Activated CD4-positive, CD25-positive, alpha-beta regulatory T cell (primary cell): ENCODE results near the gene CMTM5.
"Not testable (repeated sequence)": the region's sequence is repeated elsewhere in the genome, so short reads cannot be mapped to it uniquely, and the experiment has no call there.

ENCODE experiments used
- DNase-seq, 4 experiments: peaks; one replicate each; lab custom pipeline; 2025; lab: John Stamatoyannopoulos, UW

The CMTM5 gene

GRCh38 chr14:23398348-23398747, 21.5 kb downstream of the CMTM5 start:
- no peak for DNase-seq

DNA sequence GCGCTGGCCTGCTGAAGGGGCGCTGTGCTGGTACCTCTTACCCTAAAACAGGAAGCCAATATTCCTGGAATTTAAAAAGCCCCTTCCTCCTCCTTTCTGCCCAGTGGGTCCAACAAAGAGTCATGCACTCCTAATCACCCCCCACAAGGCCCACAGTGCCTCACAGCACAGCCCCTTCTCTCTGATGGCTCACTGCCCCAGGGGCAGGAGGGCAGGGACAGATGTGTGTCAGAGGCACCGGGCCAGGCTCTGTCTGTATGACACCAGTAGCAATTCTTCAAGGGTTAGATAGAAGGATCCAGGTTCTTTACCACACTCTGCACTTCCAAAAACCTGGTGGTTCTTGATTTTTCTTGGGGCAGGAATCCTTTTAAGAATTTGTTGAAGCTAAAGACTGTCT, 22.3 kb downstream of the CMTM5 start:
- no peak for DNase-seq

- DNase-seq, result no peak
Observed at GRCh38 chr14:23399591-23399990, 22.7 kb downstream of the CMTM5 start.

- not testable (repeated sequence) for DNase-seq
Observed at GRCh38 chr14:23400496-23401149, 23.8 kb downstream of the CMTM5 start.

DNA sequence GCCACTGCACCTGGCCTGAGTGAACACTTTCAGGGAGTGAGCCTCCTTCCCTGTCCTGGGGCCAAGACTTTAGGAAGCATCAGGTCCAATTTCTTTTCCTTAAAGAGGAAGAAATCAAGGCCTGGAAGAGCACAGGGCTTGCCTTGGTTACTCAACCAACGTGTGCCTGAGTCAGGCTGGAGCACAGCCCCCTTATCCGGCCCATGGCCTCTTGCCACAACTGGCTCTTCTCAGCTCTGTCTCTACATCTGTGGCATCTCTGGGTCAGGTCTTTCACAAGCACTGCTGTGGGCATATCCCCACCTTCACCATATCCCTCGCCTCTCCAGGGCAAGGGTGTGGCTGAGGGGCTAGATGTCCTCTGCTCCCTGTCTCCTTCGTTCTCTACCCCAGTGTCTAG, 24.4 kb downstream of the CMTM5 start:
- no peak for DNase-seq

- DNase-seq, result no peak
Observed at GRCh38 chr14:23402296-23403138, 25.7 kb downstream of the CMTM5 start.

DNA sequence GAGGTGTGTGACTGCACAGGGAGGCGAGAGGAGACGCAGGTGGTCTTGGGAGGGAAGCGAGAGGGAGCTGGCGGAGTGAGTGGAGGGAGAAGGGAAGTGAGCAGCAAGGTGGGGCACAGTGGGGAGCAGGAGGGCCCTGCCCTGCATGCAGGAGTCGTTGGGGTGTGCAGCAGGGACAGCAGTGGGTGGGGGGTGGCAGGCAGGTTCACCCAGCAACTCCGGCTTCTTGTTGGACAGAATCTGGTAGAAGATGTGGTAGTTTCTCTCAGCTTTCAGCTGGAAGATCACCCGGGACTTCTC, 26.2 kb downstream of the CMTM5 start:
- DNase-seq, result no peak

DNA sequence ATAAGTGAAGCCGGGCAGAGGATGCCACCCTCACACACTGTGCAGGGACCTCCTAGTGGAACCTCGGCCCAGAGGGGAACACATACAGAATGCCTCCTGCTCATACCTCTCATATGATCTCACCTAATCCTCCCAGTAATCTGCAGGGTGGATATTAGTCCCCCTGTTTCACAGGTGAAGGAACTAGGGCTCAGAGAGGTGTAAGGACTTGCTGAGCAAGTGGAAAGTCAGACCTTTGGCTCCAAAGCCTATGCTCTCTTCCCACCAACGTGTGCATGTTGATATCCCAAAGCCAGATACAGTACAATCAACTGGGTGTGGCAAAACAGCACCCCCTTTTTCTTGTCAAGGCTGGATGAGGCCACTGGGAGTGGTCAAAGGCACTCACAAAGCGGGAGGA, 27.1 kb downstream of the CMTM5 start:
- no peak for DNase-seq

DNA sequence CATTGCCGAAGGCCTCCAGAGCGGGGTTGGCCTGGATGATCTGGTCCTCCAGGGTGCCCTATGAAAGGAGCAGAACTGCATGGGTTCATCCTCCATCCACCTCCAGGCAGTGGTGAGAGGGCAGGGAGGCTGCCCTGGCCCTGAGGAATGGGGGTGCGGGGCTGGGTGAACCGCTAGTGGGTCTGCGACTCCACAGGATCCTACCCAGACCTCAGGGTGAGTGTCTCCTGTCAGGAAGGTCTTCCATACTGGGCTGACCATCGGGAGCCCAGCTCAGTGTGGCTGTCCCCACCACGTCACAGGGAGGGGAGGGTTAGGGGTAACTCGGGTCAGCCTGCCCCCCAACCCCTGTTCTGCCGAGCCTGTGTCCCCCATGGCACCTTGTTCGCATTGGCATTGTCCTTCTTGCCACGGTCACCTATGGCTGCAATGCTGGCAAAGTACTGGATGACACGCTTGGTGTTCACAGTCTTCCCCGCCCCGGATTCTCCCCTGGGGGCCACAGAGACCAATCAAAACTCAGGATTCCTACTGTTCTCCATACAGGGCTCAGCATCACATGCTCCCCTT, 27.6 kb downstream of the CMTM5 start:
- DNase-seq, result no peak

GRCh38 chr14:23405096-23405495, 28.2 kb downstream of the CMTM5 start:
- no peak for DNase-seq

GRCh38 chr14:23405516-23406025, 28.7 kb downstream of the CMTM5 start:
- DNase-seq, result no peak

- no peak for DNase-seq
Observed at GRCh38 chr14:23406244-23406643, 29.4 kb downstream of the CMTM5 start.

DNA sequence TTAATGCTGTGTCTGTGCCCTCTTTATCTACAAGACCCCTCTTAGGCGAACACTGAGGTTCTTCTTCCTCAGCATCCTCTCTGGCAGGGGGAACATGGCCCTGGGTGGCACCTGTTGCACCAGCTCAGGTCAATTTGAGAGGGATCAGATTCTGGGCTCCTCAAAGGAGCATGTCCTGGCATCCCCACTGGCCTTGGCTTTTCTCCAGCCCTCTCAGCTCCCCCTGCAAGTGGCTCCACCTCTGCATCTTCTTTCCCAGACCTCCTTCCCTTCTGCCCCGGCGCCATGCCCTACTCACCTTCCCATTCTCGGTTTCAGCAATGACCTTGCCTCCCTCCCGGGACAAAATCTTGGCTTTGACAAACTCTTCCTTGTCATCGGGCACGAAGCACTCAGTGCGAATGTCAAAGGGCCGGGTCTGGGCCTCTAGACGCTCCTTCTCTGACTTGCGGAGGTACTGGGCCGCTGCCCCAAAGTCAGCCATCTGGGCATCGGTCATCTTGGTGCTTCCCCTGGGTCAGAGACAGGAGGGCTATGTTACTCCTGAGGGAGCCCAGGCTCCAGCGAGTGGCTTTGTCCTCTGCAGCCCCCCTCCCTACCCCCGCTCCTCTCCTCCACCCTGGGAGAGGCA, 30.0 kb downstream of the CMTM5 start:
- DNase-seq, result no peak

DNA sequence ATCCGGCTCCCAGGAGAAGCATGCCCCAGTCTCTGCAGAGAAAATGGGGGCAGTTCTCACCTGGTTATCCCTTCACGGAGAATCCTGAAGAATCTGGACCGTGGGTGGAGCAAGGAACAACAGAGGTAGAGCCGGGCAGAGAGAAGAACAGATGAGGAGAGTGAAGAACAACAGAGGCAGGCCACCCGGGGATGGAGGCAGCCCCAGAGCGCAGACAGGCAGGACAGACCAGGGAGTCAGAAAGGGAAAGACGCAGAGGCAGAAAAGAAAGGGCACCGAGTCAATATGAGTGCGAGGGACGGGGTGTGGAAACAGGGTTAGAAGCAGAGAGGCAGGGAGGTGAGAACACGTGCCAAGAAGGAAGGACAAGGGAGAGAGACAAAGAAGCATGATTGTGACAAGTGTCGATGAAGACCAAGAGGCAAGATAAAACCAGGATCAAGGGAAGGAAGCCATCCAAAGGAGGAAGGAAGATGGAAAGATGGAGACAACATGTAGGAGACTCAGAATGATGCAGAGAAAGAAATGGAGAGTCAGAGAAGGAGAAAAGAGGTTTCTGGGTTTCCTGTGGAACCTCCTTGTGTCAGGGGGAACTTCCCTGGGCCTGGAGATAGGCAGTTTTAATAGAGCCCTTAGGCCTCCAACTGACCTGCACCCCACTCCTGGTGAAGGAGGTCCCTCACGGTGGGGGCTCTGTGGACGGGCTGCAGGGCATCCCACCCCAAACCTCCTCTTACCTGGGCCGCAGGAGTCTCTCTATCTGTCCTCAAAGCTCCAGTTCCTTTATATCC, 30.9 kb downstream of the CMTM5 start, which contains the start of gene MYH6:
Gene MYH6, minus strand, starts transcription at position 758 of the 791 bp plus-strand sequence. CDS start 1,050 bp downstream, outside the sequence.
- DNase-seq, result no peak

- DNase-seq, result no peak
Observed at GRCh38 chr14:23408307-23408630, 31.4 kb downstream of the CMTM5 start.

- DNase-seq, result no peak
Observed at GRCh38 chr14:23409475-23409874, 32.6 kb downstream of the CMTM5 start.

- DNase-seq, result no peak
Observed at GRCh38 chr14:23409966-23410635, 33.3 kb downstream of the CMTM5 start.

DNA sequence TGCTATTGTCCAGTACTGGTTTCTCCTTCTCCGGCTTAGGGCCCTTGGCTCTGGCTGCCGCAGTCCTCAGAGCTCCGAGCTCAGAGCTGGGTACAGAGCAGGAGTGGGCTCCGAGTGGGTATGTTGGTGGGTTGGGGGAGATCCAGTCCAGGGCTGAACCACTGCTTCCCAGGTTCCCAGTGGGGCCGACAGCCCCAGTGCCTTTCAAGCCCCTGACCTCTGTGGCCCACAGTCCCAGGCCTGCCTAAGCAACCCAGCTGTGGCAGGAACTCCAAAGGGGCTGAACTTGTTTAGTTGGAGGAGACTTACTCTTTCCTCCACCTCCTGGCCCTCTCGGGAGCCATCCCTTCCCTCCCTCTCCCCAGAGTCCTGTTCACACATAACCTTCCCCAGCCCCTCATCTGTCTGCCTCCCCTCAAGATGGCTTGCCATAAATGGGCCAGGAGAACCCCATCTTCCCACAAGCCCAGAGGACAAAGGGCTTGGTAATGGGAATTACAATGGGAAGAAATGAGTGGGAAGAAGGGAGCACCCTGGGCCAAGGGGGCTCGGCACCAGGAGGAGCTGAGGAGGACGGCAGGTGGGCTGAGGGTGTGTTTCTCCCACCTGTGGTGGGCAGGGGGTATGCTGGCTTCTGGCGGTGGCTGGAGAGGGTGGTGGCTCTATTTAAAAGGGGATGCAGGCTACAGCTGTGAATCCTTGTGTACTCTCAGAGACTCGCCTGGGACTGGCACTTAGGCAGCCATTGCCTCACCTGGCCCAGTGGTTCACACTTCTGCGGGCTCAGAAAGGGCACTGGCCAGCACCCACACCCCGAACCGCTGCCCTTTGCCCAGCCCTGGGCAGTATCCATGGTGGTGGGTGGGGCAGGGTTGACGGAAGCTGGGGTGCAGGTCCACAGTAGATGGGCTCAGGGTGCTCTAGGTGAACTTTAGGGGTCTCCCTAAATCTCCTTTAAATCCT, 35.0 kb downstream of the CMTM5 start:
- DNase-seq, result no peak

- no peak for DNase-seq
Observed at GRCh38 chr14:23413681-23414080, 36.8 kb downstream of the CMTM5 start.

DNA sequence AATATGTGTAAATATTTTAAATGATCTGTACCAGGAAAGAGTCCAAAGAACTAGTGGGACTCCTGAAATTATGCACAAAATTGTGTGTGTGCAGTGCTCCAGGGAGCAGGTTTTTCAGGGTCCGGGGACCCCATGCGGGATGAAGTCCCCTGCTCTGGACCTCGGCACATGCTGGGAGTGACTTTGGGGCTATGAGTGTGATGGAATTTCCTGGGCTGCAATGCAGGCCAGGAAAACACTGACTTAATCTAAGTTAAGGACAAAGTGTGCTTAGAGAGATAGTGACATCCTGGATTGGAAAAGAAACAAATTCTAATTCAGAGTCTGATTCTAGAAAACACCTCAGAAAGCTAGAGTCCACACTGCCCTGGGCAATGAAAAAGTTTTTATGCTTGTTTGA, 37.4 kb downstream of the CMTM5 start:
- no peak for DNase-seq
